Measurements from ENCODE around the gene KARS1.
"Not testable (repeated sequence)": the region's sequence is repeated elsewhere in the genome, so short reads cannot be mapped to it uniquely, and the experiment has no call there.

Gene KARS1

GRCh38 chr16:75599452-75600277 is 47.8 kb downstream of the KARS1 start:
- H3K27ac ChIP-seq (ENCODE audit: low read depth, low read length, poor library complexity, severe bottlenecking): no peak overlapping the region
- no peak overlapping the region for H3K4me3 ChIP-seq (ENCODE audit: low read depth, low read length, poor library complexity, severe bottlenecking)
- H4K20me1 ChIP-seq (ENCODE audit: insufficient read depth, low read length): no peaks in the 10 kb centered on the region
- H3K27me3 ChIP-seq (ENCODE audit: insufficient read depth, low read length): no peaks in the 10 kb centered on the region
- no peaks in the 10 kb centered on the region for H3K9me2 ChIP-seq (ENCODE audit: low read depth, low read length)
- TF ChIP-seq EZH2 (IDR thresholded peaks at IDR 0.05; ENCODE audit: borderline replicate concordance, low read length): no peak
- no peak for TF ChIP-seq CTCF (IDR thresholded peaks at IDR 0.05; ENCODE audit: low read length)
- peaks cover 8% of the 10 kb centered on the region for H3K4me1 ChIP-seq (ENCODE audit: insufficient read depth, low read length, severe bottlenecking)
- peaks cover 74% of the 10 kb centered on the region for H3K36me3 ChIP-seq (ENCODE audit: insufficient read depth, low read length)
- no peak overlapping the region for H3K9ac ChIP-seq (ENCODE audit: low read length)
- no peaks in the 10 kb centered on the region for H3F3A ChIP-seq (ENCODE audit: insufficient read depth, low read length)
- no peak overlapping the region for H2AFZ ChIP-seq (ENCODE audit: low read length)
- H3K79me2 ChIP-seq (ENCODE audit: insufficient read depth, low read length): no peaks in the 10 kb centered on the region
- no peak overlapping the region for H3K4me2 ChIP-seq (ENCODE audit: low read length)
- no peaks in the 10 kb centered on the region for H3K9me3 ChIP-seq (ENCODE audit: low read length)

- H3K36me3 ChIP-seq (ENCODE audit: insufficient read depth, low read length): peaks cover 40% of the 10 kb centered on the region
- H3K79me2 ChIP-seq (ENCODE audit: insufficient read depth, low read length): no peaks in the 10 kb centered on the region
- H4K20me1 ChIP-seq (ENCODE audit: insufficient read depth, low read length): no peaks in the 10 kb centered on the region
- no peak overlapping the region for H3K4me2 ChIP-seq (ENCODE audit: low read length)
- H2AFZ ChIP-seq (ENCODE audit: low read length): no peak overlapping the region
- no peaks in the 10 kb centered on the region for H3K9me2 ChIP-seq (ENCODE audit: low read depth, low read length)
- H3K9me3 ChIP-seq (ENCODE audit: low read length): no peaks in the 10 kb centered on the region
- peaks cover 12% of the 10 kb centered on the region for H3K4me1 ChIP-seq (ENCODE audit: insufficient read depth, low read length, severe bottlenecking)
- H3K27ac ChIP-seq (ENCODE audit: low read depth, low read length, poor library complexity, severe bottlenecking): peak overlapping the region; percentile 27
- no peaks in the 10 kb centered on the region for H3F3A ChIP-seq (ENCODE audit: insufficient read depth, low read length)
- no peak overlapping the region for H3K4me3 ChIP-seq (ENCODE audit: low read depth, low read length, poor library complexity, severe bottlenecking)
- TF ChIP-seq EZH2 (IDR thresholded peaks at IDR 0.05; ENCODE audit: borderline replicate concordance, low read length) (no peak), CTCF (IDR thresholded peaks at IDR 0.05; ENCODE audit: low read length) (no peak)
- H3K27me3 ChIP-seq (ENCODE audit: insufficient read depth, low read length): no peaks in the 10 kb centered on the region
- H3K9ac ChIP-seq (ENCODE audit: low read length): no peak overlapping the region
Observed at GRCh38 chr16:75593825-75594820, 53.3 kb downstream of the KARS1 start.

GRCh38 chr16:75593308-75593707 is 54.2 kb downstream of the KARS1 start:
- Histone ChIP-seq H3K4me3 (ENCODE audit: low read depth, low read length, poor library complexity, severe bottlenecking) (no peak overlapping the region), H3K4me2 (ENCODE audit: low read length) (no peak overlapping the region), H3K4me1 (ENCODE audit: insufficient read depth, low read length, severe bottlenecking) (peaks cover 12% of the 10 kb centered on the region), H3K79me2 (ENCODE audit: insufficient read depth, low read length) (no peaks in the 10 kb centered on the region), H2AFZ (ENCODE audit: low read length) (no peak overlapping the region), H3K9me2 (ENCODE audit: low read depth, low read length) (no peaks in the 10 kb centered on the region), H4K20me1 (ENCODE audit: insufficient read depth, low read length) (no peaks in the 10 kb centered on the region), H3K36me3 (ENCODE audit: insufficient read depth, low read length) (peaks cover 35% of the 10 kb centered on the region), H3F3A (ENCODE audit: insufficient read depth, low read length) (no peaks in the 10 kb centered on the region), H3K9ac (ENCODE audit: low read length) (no peak overlapping the region), H3K9me3 (ENCODE audit: low read length) (no peaks in the 10 kb centered on the region), H3K27me3 (ENCODE audit: insufficient read depth, low read length) (no peaks in the 10 kb centered on the region), H3K27ac (ENCODE audit: low read depth, low read length, poor library complexity, severe bottlenecking) (no peak overlapping the region)
- no peak for TF ChIP-seq CTCF (IDR thresholded peaks at IDR 0.05; ENCODE audit: low read length)

GRCh38 chr16:75591927-75592326 is 55.5 kb downstream of the KARS1 start:
- not testable (repeated sequence) for H2AFZ ChIP-seq (ENCODE audit: low read length); H4K20me1 ChIP-seq (ENCODE audit: insufficient read depth, low read length); H3K9me2 ChIP-seq (ENCODE audit: low read depth, low read length); H3K4me3 ChIP-seq (ENCODE audit: low read depth, low read length, poor library complexity, severe bottlenecking); H3K9me3 ChIP-seq (ENCODE audit: low read length); H3F3A ChIP-seq (ENCODE audit: insufficient read depth, low read length); H3K27me3 ChIP-seq (ENCODE audit: insufficient read depth, low read length); H3K9ac ChIP-seq (ENCODE audit: low read length); H3K4me2 ChIP-seq (ENCODE audit: low read length); H3K27ac ChIP-seq (ENCODE audit: low read depth, low read length, poor library complexity, severe bottlenecking); H3K79me2 ChIP-seq (ENCODE audit: insufficient read depth, low read length)
- H3K4me1 ChIP-seq (ENCODE audit: insufficient read depth, low read length, severe bottlenecking): peaks cover 12% of the 10 kb centered on the region
- peaks cover 22% of the 10 kb centered on the region for H3K36me3 ChIP-seq (ENCODE audit: insufficient read depth, low read length)
